HG03039 (cell line): ENCODE measurements around the gene MRTFB.

Experiments used
- ATAC-seq: cut with Tn5 transposase; IDR thresholded peaks from one replicate; pipeline ENCODE4 v1.9.1; 2021; ENCODE audit warnings: mild to moderate bottlenecking, moderate library complexity; ENCODE audit not compliant: unreplicated experiment

MRTFB gene

DNA sequence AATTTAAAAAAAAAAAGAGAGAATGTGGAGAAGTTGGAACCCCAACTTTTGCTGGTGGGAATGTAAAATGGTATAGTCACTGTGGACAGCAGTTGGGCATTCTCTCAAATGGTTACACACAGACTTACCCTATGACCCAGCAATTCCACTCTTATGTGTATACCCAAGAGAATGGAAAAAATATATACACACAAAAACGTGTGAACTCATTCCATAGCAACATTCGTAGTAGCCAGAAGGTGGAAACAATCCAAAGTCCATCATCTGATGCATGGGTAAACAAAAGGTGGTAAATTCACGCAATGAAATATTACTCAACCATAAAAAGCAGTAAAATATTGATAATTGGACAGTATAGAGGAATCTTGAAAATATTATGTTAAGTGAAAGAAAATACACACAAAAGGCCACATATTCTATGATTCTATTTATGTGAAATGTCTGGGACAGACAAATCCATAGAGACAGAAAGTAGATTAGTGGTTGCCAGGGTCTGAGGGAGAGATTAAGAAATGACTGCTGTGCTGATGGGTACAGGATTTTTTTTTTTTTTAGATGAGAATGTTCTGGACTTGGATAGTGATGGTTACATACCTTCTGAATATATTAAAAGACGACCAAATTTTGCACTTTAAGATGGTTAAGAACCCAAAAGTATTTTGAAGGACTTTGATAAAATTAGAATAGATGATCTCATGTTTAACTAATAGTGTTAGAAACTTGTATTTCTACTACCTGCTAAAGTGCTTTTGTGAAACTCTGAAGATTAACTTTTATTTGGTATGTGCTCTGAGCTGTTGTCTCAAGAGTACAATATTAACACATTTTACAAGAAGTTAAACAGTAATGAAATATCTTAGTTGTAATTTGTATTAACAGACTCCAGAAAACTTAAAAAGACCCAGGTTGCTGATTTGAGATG is 60.9 kb downstream of the MRTFB start:
- no peak for ATAC-seq

DNA sequence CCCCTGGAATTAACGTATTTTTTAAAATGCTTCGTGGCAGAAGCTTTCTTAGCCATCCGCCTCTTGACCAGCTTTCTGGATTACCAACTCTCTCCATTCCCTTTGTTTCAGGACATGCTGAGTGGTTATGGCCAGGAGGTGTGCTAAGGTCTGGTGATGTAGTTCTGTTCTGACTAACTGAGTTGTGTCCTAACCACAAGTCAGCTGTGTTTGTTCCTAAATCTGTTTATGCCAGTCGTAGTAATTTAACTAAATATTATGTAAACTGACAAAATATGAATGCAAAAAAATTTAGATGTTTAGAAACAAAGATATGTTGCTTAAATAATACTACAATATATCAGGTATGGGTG is 61.6 kb downstream of the MRTFB start:
- ATAC-seq = no peak

DNA sequence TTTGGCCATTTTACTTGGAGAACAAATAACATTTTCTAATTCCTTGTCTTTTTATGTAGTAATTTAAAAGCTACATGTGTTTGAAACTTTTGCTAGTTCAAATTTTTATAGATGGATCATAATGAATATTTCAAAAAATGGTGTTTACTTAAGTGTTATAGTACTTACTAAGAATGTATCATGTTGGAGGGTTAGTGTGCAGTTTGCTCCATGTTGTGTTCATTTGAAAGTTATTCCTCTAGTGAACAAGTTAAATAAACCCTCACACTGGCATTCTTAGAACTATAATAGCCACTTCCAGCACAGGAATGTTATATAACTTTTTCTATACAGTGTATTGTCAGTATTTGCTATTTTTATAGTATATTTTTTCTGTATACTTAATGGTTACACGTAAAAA is 62.8 kb downstream of the MRTFB start:
- ATAC-seq = no peak

DNA sequence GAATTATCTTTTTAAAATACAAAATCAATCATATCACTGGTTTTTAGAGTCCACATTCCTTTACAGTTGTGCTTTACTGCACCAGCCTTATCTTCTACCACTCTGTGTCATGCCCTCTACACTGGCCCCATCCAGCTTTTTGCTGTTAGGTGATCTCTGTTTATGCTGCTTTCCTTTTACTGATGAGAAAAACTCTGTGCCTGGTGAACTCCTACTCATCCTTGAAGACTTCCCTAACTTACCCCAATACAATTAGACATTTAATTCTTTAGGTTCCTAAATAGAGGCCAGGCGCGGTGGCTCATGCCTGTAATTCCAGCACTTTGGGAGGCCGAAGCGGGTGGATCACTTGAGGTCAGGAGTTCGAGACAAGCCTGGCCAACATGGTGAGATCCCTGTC is 64.6 kb downstream of the MRTFB start:
- no peak for ATAC-seq

DNA sequence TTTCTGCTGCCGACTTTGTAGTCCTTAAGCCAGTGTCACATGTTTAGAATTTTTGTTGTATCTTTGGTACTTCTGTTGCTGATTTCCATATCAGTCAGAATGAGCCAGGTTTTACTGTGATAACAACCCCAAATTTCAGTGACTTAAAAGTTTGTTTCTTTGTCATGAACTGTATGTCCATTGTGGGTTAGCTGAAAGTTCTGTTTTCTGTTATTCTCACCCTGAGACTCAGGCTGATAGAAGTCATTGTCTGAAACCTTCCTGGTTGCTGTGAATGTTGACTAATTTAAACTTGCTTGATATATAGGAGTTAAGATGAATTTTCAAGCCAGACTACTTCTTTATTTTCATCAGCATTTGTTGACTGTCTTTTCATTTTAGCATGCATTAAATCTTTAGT is 68.8 kb downstream of the MRTFB start:
- no peak for ATAC-seq

DNA sequence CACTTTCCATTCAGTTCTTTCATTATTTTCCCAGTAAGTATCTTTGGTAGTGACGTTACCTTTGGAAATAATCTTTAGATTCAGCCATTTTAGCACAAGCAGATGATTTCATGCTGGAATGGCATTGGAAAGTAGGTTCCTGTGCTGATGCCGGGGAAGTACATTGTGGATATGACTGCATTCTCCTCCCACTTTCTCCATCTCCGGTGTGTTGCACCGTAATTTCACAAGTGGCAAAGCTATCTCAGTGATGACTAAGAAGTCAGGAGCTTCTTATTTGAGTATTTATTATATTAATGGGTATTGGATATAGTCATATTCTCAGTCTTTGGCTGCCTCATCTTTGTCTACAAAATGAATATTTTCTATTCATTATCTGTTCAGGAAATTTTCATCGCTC is 69.8 kb downstream of the MRTFB start:
- ATAC-seq = no peak

DNA sequence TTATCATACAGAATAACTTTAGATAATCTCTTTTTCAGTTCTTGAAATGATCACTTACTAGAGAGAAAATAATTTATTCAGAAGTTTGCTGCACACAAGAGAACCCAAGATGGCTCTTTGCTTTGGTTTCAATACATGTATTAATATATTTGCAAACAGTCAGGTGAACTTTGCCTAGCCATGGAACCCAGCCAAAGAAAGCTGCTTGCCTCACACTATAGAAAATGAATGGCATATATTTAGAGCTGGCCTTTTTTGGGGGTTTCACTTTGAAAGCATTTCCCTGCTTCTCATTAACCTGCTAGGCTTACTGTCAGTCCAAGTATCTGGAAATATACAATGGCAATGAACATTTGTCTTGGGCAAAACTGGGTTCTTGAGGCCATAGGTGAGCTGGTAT is 75.3 kb downstream of the MRTFB start:
- no peak for ATAC-seq

DNA sequence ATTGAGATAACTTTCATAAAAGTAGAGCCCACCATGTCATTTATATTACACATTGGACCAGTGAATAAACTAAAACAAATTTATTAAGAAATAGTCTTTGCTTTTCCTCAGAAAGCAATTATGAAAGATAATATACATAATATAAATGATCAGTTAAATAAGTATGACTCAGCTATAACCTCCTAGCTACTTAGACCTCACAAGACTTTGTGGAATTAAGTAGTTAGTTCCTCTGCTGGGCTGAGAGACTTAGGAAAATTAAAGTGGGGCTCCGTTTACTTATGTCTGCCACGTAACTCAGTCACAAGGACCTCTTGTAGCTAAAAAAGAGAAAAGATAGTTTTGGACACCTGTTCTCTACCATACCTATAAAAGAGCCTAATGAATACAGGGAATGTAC is 76.9 kb downstream of the MRTFB start:
- ATAC-seq = no peak

DNA sequence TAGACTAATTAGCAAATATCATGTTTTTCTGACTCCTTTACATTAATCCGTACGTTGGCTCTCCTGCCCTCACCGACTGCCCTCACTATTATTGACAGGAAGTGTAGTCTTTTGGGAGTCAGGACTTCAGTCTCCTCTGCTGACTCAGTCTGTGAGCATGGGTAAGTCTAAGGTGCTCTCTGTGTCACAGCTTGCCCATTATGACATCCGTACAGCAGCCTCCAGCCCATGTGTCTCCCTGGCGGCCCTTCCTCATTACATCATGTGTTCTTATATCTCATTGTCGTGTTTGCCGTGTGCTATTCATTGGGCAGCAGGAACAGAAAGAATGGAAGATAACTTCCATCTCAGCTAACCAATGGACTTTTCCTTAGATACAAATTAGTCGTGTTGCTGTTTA is 77.5 kb downstream of the MRTFB start:
- no peak for ATAC-seq

DNA sequence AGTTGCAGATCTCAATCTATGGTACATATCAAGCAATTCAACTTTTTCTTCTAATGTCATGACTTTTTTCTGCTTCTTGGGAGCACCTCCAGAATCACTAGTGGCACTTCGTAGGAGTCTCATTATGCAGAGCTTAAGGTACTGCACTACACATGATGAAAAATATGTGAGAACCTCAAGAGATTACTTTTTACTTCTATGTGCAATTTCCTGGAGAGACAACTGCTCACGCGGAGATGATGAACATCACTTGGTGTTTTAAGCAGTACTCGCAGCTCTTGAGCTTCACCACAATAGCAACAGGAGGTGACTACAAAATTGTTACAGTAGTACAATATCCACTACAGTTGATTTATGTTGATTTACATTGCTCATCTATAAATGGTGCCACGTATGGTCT is 79.7 kb downstream of the MRTFB start:
- ATAC-seq = no peak

DNA sequence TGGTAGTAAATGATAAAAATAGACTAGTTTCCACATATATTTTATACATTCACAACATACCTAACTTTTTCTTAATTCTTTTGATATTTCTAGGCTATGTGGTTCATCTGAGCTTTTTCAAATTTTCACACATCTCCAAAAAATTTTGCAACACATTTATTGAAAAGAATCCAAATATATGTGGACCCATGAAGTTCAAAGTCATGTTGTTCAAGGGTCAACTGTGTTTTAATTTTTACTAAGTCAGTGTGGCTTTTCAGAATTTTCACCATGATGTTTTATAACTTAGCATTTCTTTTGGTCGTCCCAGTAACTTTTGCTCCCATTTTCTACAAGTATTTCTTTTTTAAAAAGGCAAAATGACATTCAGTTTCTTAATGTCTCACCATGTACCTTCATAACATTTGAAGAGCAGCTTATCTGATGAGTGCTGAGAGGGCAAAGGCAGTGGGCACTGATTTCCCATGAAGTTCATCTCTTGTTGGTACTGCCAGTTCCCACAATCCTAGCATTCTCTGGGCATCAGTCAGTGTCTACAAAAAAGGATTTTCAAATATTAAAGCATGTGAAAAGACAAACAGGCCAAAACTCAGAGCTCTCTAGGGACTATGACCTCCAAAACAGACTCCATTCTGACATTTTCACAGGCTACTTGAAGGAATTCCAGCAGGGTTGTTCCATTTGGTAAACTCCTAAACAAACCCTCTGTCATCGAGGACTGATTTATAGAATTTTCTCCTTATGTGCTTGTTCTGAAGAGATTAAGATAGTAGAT is 80.3 kb downstream of the MRTFB start:
- no peak for ATAC-seq

DNA sequence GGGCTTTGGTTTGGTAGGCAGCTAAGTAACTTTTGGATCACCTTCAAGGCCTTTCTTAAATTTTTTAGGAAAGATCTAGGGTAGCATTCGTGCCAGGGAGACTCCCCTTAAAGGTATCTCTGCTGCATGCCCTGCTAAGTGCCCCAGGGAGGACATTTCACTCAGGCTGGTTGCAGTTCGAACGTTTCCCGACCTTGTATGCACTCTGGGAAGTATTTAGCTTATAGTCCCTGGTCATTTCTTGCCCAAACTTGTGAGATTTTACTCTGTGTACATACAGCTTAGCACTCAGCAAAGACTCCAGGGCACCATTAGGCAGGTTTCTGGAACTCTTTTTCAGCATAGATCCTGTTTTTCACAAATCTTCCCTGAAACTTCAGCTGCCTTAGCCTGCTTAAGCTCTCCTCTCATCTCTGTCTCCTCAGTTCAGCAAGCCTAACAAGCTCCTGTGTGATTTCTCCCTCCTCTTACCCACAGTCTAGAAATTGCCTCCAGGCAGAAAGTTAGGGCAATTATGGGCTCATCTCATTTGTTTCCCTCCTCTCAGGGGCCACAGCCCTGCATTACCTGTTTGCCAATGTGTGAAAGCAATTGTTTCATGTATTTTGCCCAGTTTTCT is 84.6 kb downstream of the MRTFB start:
- no peak for ATAC-seq

DNA sequence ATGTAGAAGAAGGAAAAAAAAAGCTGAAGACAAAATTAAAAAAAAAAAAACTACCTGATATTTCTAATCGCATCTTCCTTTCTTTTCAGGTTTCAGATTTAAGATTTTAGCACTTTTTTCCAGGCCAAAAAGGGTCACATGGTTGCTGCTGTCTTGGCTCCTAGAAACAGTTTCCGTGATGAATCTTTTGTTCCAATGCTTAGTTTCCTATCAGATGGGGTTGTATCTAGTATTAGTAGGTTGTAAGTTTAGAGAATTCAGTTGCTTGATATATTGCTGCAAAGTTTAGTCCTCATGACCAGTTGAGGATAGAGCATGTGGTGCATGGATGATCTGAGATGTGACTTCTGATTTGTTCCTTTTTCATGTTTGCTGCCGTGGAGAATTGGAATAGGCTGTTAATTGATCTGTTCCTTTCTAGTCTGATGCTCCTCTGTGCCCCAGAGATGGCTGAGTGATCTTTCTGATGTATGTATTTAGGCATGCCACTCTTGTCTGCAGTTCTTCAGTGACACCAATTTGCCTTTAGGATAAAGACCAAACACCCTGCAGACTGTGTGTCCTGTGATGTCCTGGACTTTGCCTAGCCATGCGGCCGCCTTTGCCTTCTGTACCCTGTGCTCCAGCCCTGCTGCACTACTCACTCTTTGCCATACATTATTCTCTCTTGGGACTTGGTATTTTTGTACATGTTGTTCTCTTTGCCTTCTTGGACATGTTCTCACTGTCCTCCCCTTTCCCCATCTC is 94.0 kb downstream of the MRTFB start:
- no peak for ATAC-seq

DNA sequence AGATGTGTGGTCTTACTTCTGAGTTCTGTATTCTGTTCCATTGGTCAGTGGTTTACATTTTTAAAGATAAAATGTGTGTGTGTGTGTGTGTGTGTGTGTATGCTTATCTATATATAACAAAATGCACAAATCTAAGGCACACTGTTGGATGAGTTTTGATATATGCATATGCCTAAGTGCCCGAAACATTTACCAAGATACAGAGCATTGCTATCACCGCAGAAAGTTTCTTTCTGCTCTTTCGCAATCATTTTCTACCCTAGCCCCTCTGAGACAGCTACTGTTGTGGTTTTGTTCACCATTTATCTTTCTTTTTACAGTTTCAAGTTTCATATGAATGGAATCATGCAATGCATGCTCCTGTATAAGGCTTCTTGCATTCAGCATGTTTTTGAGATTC is 97.0 kb downstream of the MRTFB start:
- no peak for ATAC-seq

DNA sequence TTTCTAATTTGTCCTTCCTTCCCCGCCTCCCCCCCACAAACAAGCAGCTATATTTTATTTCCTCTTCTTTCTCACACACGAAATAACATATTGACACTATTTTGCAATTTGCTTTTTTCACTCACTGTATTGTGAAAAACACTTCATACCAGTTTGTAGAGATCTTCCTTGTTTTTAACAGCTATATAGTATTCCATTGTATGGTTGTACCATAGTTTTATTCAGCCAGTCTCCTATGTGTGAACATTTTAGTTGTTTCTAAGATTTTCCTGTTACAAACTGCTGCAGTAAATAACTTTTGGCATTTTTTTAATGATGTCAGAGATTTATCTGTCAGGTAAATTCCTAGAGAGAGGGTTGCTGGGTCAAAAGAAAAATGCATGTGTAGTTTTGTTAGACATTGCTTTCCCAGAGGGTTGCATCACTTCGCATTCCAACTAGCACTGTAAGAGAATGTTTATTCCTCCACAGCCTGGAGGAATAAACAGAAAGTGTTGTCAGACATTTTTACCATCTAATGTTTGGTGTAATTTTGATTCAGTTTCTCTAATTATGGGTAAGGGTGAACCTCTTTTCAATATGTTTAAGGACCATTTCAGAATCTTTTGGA is 101.2 kb downstream of the MRTFB start:
- ATAC-seq = no peak

DNA sequence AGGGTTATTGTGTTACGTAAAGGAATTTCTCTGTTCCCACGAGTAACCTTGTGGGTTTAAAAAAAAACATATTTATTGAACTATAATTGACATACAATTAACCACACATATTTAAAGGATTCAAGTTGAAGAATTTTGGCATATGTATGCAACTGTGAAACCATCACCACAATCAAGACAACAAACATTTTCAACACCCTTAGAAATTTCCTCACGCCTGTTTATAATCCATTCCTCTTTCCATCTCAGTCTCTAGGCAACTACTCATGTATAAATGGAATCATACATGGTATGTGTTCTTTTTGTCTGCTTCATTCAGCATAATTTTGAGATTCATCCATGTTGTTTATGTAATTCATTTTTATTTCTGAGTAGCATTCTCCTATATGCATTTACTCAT is 104.0 kb downstream of the MRTFB start:
- no peak for ATAC-seq

DNA sequence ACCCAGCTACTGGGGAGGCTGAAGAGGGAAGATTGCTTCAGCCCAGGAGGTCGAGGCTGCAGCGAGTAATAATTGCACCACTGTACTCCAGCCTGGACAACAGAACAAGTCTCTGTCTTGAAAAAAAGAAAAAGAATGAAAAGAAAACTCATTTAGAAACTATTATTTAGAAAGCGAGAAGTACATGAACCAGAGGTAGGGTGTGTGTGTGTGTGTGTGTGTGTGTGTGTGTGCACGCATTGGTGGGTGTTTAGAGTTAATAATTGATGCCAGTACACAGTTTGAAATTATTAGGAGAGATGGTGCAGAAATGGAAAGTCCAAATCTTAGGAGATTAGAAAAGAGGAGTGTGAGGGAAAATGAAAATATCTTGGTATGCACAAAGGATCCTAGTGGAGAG is 106.6 kb downstream of the MRTFB start:
- ATAC-seq = no peak

DNA sequence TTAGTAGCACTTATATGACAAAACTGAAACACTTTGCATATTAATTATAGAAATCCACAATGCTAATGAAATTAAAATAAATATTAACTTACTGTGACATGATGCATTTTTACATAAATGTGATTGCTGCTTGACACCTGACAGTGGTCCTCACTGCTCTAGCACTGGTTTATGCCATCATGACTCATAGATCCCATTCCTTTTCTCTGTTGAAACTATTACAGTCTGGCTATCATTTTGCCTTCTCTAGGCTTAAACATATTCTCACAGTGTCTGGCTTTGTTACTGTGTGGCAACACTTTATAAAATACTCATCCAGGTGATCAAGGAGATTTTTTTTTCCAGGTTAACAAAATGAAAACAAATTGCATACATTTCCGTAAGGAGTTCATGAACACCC is 108.0 kb downstream of the MRTFB start:
- ATAC-seq = no peak

DNA sequence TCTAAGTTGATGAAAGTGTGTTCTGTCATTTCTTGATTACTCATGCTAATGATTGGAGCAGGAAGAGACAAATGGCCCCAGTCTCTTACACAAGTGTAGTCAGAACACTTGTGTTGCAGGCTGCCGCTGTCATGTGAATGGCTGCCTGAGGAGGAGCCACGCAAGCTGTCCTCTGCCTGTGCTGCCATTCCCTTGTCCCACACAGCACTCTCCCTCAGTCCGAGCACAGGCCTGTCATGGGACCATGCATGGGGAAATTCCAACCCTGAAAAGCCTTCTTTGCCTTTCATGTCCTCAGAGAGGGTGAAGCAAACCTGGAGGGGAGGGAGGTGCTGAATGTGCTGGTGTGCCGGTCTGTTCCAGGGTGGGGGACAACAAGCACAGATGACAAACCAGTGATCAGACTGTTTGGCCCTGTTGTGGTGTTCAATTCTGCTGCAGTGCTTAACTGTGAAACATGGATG is 109.4 kb downstream of the MRTFB start:
- no peak for ATAC-seq

DNA sequence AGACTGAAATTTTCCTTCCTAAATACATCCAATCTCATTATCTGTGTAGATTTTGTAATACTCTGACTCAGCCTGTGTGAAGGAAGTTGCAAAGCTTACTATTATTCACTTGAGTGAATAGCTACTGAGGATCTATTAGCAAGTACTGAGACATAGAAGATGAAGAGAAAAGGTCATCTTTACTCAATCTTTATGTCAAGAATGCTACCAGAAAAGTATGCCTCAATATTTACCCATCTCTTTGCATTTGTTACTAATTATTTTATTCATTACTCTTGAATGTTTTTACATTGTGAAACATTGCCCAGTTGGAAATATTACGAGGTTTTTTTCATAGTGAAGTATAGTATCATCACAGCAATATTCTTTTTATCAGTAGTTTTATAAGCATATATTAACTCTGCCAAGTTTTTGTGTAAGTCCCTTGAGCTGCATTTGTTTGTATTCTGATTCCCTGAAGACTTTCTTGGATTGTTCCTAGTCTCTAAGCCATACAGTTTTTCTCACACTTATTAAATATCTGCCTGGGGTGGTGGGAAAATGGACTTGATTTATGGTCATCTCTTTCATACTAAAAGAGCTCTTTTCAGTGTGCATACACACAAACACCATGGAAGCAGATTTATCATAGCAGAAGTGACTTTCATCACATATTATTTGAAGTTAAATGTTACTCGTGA is 110.4 kb downstream of the MRTFB start:
- ATAC-seq = no peak
